ENCODE results near the gene FHIT.

- TF ChIP-seq CTCF (IDR thresholded peaks at IDR 0.05) (no peak), POLR2A (IDR thresholded peaks at IDR 0.05) (no peak)
Measured at GRCh38 chr3:60598671-60599070, 652.6 kb downstream of the FHIT start.

All from ovary (tissue), 3 donors.